ENCODE results near the gene GMPS.

GMPS gene

DNA sequence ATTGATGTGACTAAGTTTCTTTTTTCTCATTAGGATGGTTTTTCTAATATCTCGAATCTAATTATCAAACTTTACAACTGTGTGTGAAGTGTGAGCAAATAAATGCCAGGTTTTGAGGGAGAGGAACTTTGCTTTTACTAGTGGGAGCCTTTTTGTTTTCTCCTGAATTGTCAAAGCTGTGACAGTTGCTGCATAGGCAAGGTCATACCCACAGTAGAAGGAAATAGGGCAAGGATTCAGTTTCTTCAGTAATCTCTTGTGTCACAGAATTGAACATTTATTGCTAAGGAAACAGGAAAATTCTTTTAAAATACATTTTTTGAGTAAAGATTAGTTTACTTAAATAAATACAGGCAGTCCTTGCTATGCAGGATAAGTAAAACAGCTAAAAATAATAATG is 19.5 kb downstream of the GMPS start:
- Histone ChIP-seq H3K4me1 (ENCODE audit: insufficient read depth, low read length, poor library complexity, severe bottlenecking) (peaks cover 17% of the 10 kb centered on the region), H3F3A (ENCODE audit: low read depth) (no peaks in the 10 kb centered on the region), H3K27me3 (ENCODE audit: insufficient read depth, low read length, poor library complexity, severe bottlenecking) (no peaks in the 10 kb centered on the region), H3K4me2 (ENCODE audit: low read depth, low read length, poor library complexity, severe bottlenecking) (no peak overlapping the region), H3K9me3 (ENCODE audit: insufficient read depth, low read depth, low read length) (no peaks in the 10 kb centered on the region), H3K4me3 (ENCODE audit: low read length, poor library complexity, severe bottlenecking) (no peak overlapping the region), H3K36me3 (ENCODE audit: insufficient read depth, low read length) (peaks cover 24% of the 10 kb centered on the region; the same call in 1 of the 2 replicates), H3K9me2 (replicated peaks; ENCODE audit: low read depth, low read length) (no peaks in the 10 kb centered on the region), H3K9ac (ENCODE audit: low read depth, low read length, poor library complexity, severe bottlenecking) (no peak overlapping the region), H2AFZ (ENCODE audit: low read length) (no peak overlapping the region), H3K79me2 (ENCODE audit: insufficient read depth, low read length) (peaks cover 93% of the 10 kb centered on the region), H4K20me1 (ENCODE audit: insufficient read depth, low read length, poor library complexity, severe bottlenecking) (peaks cover 72% of the 10 kb centered on the region)
- TF ChIP-seq, protein P1, sequence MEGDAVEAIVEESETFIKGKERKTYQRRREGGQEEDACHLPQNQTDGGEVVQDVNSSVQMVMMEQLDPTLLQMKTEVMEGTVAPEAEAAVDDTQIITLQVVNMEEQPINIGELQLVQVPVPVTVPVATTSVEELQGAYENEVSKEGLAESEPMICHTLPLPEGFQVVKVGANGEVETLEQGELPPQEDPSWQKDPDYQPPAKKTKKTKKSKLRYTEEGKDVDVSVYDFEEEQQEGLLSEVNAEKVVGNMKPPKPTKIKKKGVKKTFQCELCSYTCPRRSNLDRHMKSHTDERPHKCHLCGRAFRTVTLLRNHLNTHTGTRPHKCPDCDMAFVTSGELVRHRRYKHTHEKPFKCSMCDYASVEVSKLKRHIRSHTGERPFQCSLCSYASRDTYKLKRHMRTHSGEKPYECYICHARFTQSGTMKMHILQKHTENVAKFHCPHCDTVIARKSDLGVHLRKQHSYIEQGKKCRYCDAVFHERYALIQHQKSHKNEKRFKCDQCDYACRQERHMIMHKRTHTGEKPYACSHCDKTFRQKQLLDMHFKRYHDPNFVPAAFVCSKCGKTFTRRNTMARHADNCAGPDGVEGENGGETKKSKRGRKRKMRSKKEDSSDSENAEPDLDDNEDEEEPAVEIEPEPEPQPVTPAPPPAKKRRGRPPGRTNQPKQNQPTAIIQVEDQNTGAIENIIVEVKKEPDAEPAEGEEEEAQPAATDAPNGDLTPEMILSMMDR (conservative IDR thresholded peaks at IDR 0.05; ENCODE audit: low read length): no peak
- no peak for TF ChIP-seq EZH2phosphoT487 (IDR thresholded peaks at IDR 0.05; ENCODE audit: borderline replicate concordance)

- no peak overlapping the region for H3K4me2 ChIP-seq (ENCODE audit: low read depth, low read length, poor library complexity, severe bottlenecking)
- H3K9ac ChIP-seq (ENCODE audit: low read depth, low read length, poor library complexity, severe bottlenecking): no peak overlapping the region
- peaks cover 66% of the 10 kb centered on the region for H4K20me1 ChIP-seq (ENCODE audit: insufficient read depth, low read length, poor library complexity, severe bottlenecking)
- no peak overlapping the region for H3K4me3 ChIP-seq (ENCODE audit: low read length, poor library complexity, severe bottlenecking)
- H2AFZ ChIP-seq (ENCODE audit: low read length): no peak overlapping the region
- peaks cover 17% of the 10 kb centered on the region for H3K4me1 ChIP-seq (ENCODE audit: insufficient read depth, low read length, poor library complexity, severe bottlenecking)
- no peaks in the 10 kb centered on the region for H3K9me3 ChIP-seq (ENCODE audit: insufficient read depth, low read depth, low read length)
- H3K9me2 ChIP-seq (replicated peaks; ENCODE audit: low read depth, low read length): no peaks in the 10 kb centered on the region
- peaks cover 85% of the 10 kb centered on the region for H3K79me2 ChIP-seq (ENCODE audit: insufficient read depth, low read length)
- TF ChIP-seq EZH2phosphoT487 (IDR thresholded peaks at IDR 0.05; ENCODE audit: borderline replicate concordance): no peak
- TF ChIP-seq, protein P1 (conservative IDR thresholded peaks at IDR 0.05; ENCODE audit: low read length): no peak
- no peaks in the 10 kb centered on the region for H3K27me3 ChIP-seq (ENCODE audit: insufficient read depth, low read length, poor library complexity, severe bottlenecking)
- peaks cover 31% of the 10 kb centered on the region; the same call in 1 of the 2 replicates for H3K36me3 ChIP-seq (ENCODE audit: insufficient read depth, low read length)
- H3F3A ChIP-seq (ENCODE audit: low read depth): no peaks in the 10 kb centered on the region
Observed at GRCh38 chr3:155890671-155891190, 20.3 kb downstream of the GMPS start.

GRCh38 chr3:155891321-155891720 is 20.9 kb downstream of the GMPS start:
- peaks cover 17% of the 10 kb centered on the region for H3K4me1 ChIP-seq (ENCODE audit: insufficient read depth, low read length, poor library complexity, severe bottlenecking)
- no peaks in the 10 kb centered on the region for H3K9me2 ChIP-seq (replicated peaks; ENCODE audit: low read depth, low read length)
- no peak overlapping the region for H3K9ac ChIP-seq (ENCODE audit: low read depth, low read length, poor library complexity, severe bottlenecking)
- H3K36me3 ChIP-seq (ENCODE audit: insufficient read depth, low read length): peaks cover 35% of the 10 kb centered on the region; the same call in 1 of the 2 replicates
- no peaks in the 10 kb centered on the region for H3F3A ChIP-seq (ENCODE audit: low read depth)
- H3K9me3 ChIP-seq (ENCODE audit: insufficient read depth, low read depth, low read length): no peaks in the 10 kb centered on the region
- TF ChIP-seq, protein P1 (conservative IDR thresholded peaks at IDR 0.05; ENCODE audit: low read length): no peak
- no peak for TF ChIP-seq EZH2phosphoT487 (IDR thresholded peaks at IDR 0.05; ENCODE audit: borderline replicate concordance)
- H3K4me2 ChIP-seq (ENCODE audit: low read depth, low read length, poor library complexity, severe bottlenecking): no peak overlapping the region
- peaks cover 64% of the 10 kb centered on the region for H4K20me1 ChIP-seq (ENCODE audit: insufficient read depth, low read length, poor library complexity, severe bottlenecking)
- H2AFZ ChIP-seq (ENCODE audit: low read length): no peak overlapping the region
- H3K79me2 ChIP-seq (ENCODE audit: insufficient read depth, low read length): peaks cover 79% of the 10 kb centered on the region
- H3K4me3 ChIP-seq (ENCODE audit: low read length, poor library complexity, severe bottlenecking): no peak overlapping the region
- no peaks in the 10 kb centered on the region for H3K27me3 ChIP-seq (ENCODE audit: insufficient read depth, low read length, poor library complexity, severe bottlenecking)

All from Loucy (cell line).